ENCODE measurements around the gene NANOS3. TPM values are rescaled to one million over a fixed set of nuclear protein-coding genes. Genes with fewer than 3 reads are reported as not detected.

Gene NANOS3
- total and polyA plus RNA-seq, 10 of the 15 experiments (the other 5 are each of a cell fraction or from before 2014, with no cell fraction given): 0.31 to 1.7 (median 0.81) TPM

GRCh38 chr19:13909430-13909829 is 32.5 kb downstream of the NANOS3 start (continued):
- TF ChIP-seq E4F1 (IDR thresholded peaks at IDR 0.05; ENCODE audit: borderline replicate concordance, partially characterized antibody) (no peak), TBL1XR1 (IDR thresholded peaks at IDR 0.05; ENCODE audit: low read depth, low read length) (no peak), FOS (IDR thresholded peaks at IDR 0.05; ENCODE audit: borderline replicate concordance, extremely low read depth, insufficient read length) (no peak), SP1 (IDR thresholded peaks at IDR 0.05; ENCODE audit: low read depth, low read length) (no peak), KAT2A (conservative IDR thresholded peaks at IDR 0.05; ENCODE audit: control insufficient read depth, low read depth, low read length) (no peak), NR2F1 (conservative IDR thresholded peaks at IDR 0.05) (no peak), NFIC (IDR thresholded peaks at IDR 0.05; ENCODE audit: low read depth, low read length) (no peak), HCFC1 (IDR thresholded peaks at IDR 0.05; ENCODE audit: low read length) (no peak), RELA (IDR thresholded peaks at IDR 0.05; ENCODE audit: borderline replicate concordance, partially characterized antibody) (no peak)

GRCh38 chr19:13913352-13913751 is 36.4 kb downstream of the NANOS3 start:
- Histone ChIP-seq H3K27me3 (replicated peaks in 1 of 2; ENCODE audit: control insufficient read depth in 2 of 2, insufficient read depth in 2 of 2, low read length in 1 of 2) (no peaks in the 10 kb centered on the region), H3K27ac (ENCODE audit: control insufficient read depth, insufficient read depth) (no peak overlapping the region), H2AFZ (ENCODE audit: control insufficient read depth, low read depth, low read length) (no peak overlapping the region), H3K9ac (ENCODE audit: control insufficient read depth, insufficient read depth, low read length) (no peak overlapping the region), H3K4me3 (no peak overlapping the region), H4K20me1 (ENCODE audit: control insufficient read depth, insufficient read depth) (no peaks in the 10 kb centered on the region), H3K9me3 (replicated peaks; ENCODE audit: control insufficient read depth, insufficient read depth, low read length) (no peaks in the 10 kb centered on the region), H3K36me3 (ENCODE audit: control insufficient read depth in 2 of 2, insufficient read depth in 2 of 2, low read length in 1 of 2) (peaks cover 0 to 7% of the 10 kb centered on the region in 2 experiments; a peak in 3 of 4 replicates), H3K79me2 (ENCODE audit: control insufficient read depth, insufficient read depth, low read length) (no peaks in the 10 kb centered on the region), H3K4me2 (ENCODE audit: control insufficient read depth, insufficient read depth) (no peak overlapping the region), H3K4me1 (ENCODE audit: control insufficient read depth, insufficient read depth, low read length) (no peaks in the 10 kb centered on the region)
- intact Hi-C loops (cut with micrococcal nuclease; ENCODE audit: unreplicated experiment): no loop called here
- CTCF ChIA-PET: no interaction called here
- POLR2A ChIA-PET: no interaction called here
- TF ChIP-seq KDM1A (IDR thresholded peaks at IDR 0.05; ENCODE audit: borderline replicate concordance): no peak
- no peak for TF ChIP-seq E4F1 (IDR thresholded peaks at IDR 0.05; ENCODE audit: borderline replicate concordance, partially characterized antibody)
- 98% methylated on average over 16 of the region's 17 CpGs for WGBS (ENCODE audit: insufficient coverage, insufficient replicate concordance, low lambda C conversion rate, missing lambda C conversion rate)
- FAIRE-seq: no peak
- in situ Hi-C loops (cut with MboI): no loop called here
- SMC1A ChIA-PET (ENCODE audit: uncharacterized antibody, unreplicated experiment): no interaction called here
- no TSS peak for BruUV-seq (replicated peaks)
- DNase-seq (ENCODE audit: low read depth, low spot score): no peak
- RAD21 ChIA-PET (ENCODE audit: unreplicated experiment): no interaction called here
- ATAC-seq: no peak
